Subcutaneous adipose tissue (tissue), 4 donors: Measurements from ENCODE around the gene EFNA1. TPM values are rescaled to one million over a fixed set of nuclear protein-coding genes. Genes with fewer than 3 reads are reported as not detected.

ENCODE experiments used
- total RNA-seq, 4 donors: library from RNA; depleted of rRNA; stranded (reverse); fragments of >200 nt; gene quantifications; one replicate each; pipeline ENCODE4 v1.1.0, GENCODE V29; 2016
- TF ChIP-seq, protein P1 (sequence below): fragments of 450-650 bp; IDR thresholded peaks from one replicate; pipeline ENCODE4 v1.5.1; 2016; ENCODE audit warnings: low read depth, mild to moderate bottlenecking, control low read depth, antibody characterized with exemption, moderate library complexity

EFNA1 gene, protein sequence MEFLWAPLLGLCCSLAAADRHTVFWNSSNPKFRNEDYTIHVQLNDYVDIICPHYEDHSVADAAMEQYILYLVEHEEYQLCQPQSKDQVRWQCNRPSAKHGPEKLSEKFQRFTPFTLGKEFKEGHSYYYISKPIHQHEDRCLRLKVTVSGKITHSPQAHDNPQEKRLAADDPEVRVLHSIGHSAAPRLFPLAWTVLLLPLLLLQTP
- total RNA-seq, result 10 to 100 TPM; 12.4 to 32.6 (median 16.8) TPM

DNA sequence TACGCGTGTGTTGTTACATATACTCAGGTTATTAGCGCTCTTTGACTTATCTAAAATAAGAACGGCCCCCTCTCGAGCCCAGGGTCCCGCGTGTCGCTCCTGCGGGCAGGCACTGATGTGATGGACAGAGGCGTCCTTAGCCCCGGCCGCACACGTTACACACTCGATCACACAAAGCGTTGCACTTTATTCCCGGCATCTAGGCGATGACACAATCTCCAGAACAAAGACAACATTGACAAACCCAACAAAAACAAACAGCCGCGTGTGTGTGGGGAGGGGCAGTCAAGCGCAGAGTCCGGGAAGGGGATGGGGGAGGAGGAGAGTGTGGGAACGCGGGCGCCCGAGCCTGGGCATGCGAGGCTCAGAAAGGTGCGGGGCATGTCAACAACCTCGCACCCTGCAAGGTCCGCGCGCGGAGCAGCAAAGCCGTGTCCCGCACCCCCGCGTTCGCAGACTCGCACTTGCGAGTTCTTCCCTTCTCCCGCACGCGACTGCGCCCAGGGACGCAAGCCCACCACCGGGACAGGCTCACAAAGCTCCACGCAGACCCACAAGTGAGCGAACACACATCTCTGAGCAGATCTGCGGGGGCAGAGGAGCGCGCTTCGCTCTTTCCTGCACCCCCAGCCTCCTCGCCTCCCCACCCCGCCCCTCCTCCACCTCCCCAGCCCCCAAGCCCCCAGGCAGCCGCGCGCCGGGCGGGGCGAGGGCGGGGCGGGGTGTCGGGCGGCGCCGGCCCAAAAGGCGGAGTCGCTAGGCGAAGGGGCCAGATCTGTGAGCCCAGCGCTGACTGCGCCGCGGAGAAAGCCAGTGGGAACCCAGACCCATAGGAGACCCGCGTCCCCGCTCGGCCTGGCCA is at the start of gene EFNA1:
Gene EFNA1 (plus strand): TSS at position 772 of the 862 bp plus-strand sequence. CDS start 102 bp downstream, outside the sequence.
- TF ChIP-seq, protein P1, sequence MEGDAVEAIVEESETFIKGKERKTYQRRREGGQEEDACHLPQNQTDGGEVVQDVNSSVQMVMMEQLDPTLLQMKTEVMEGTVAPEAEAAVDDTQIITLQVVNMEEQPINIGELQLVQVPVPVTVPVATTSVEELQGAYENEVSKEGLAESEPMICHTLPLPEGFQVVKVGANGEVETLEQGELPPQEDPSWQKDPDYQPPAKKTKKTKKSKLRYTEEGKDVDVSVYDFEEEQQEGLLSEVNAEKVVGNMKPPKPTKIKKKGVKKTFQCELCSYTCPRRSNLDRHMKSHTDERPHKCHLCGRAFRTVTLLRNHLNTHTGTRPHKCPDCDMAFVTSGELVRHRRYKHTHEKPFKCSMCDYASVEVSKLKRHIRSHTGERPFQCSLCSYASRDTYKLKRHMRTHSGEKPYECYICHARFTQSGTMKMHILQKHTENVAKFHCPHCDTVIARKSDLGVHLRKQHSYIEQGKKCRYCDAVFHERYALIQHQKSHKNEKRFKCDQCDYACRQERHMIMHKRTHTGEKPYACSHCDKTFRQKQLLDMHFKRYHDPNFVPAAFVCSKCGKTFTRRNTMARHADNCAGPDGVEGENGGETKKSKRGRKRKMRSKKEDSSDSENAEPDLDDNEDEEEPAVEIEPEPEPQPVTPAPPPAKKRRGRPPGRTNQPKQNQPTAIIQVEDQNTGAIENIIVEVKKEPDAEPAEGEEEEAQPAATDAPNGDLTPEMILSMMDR, result no peak

DNA sequence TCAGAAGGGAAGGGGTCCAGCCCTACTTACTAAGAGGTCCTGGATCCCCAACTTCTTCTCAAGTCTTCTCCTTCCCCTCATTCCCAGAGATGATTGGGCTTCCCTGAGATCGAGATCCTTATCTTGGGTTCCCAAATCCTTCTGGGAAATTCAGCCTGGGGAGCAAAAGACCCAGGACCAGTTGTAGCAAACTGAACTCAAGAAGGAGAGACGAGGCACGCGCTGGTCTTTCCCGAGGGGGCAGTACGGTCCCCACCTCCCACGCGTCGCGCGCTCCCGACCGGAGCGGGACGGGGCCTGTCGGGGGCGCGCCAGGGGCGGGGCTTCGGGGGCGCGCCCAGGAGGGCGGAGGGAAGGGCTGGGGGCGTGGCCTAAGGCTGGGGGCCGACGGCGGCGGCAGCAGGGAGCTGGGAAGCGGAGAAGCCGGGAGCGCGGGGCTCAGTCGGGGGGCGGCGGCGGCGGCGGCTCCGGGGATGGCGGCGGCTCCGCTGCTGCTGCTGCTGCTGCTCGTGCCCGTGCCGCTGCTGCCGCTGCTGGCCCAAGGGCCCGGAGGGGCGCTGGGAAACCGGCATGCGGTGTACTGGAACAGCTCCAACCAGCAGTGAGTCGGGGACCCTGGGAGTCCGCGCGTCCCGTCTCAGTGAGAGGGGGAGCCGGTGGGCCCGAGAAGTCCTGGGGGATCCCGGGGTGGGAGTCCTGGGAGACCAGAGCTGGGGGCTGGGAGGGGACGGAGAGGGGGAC is 49.0 kb upstream of the EFNA1 start, which contains the start of gene EFNA3:
Gene EFNA3 (plus strand): TSS at position 369 of the 741 bp plus-strand sequence. CDS start 105 bp downstream, at position 474.
- TF ChIP-seq, protein P1, result no peak

DNA sequence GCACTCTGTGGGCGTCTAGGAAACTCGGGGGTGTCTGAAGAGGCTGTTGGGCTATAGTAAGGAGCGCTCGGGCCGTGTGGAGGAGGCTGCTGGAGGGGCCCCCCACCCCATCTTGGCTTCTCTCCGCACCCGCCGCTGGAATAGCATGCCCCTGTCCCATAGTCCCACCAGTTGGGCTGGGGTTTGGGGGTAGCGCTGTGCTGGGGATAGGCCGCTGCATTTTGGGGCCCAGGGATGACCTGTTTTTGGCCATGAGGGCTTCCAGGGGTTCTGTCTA is 48.5 kb upstream of the EFNA1 start:
- TF ChIP-seq, protein P1, result no peak

DNA sequence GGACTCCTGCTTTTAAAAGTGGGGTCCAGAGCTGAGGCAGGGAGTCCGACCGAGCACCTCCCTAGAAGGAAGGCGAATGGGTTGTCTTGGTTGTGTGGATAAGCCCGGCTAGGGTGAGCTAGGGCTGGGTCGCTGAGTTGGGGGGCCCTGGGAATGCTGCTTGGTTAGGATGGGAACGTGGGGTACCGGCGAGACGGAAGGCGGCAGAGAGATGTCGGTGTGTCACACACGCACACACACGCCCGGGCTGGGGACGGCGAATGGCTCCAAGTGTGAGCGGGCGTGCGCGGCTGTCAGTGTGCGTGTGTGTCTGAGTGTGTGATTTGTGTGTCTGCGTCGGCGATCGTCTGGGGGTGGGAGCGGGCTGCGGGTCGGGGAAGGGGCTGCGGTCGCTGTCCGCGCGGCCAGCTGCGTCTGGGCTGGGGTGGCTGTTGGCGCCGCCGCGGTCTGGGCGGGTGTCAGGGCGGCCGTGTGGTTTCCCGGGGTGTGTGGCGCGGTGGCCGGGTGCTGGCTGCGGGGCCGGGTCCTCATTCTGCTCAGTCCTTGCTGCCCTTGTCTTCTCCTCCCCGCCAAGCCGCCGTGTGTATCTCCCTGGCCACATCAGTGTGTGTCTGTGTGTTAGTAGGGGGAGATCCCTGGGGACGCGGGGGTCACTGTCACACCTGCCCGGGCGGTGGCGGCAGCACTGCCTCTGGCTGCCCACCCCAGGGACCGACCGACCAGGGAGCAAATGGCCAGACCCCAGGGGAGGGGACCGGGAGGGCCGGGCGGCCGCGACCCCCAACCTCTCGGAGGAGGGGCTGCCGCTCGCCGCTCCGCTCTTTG is 48.0 kb upstream of the EFNA1 start:
- TF ChIP-seq, protein P1, result no peak

DNA sequence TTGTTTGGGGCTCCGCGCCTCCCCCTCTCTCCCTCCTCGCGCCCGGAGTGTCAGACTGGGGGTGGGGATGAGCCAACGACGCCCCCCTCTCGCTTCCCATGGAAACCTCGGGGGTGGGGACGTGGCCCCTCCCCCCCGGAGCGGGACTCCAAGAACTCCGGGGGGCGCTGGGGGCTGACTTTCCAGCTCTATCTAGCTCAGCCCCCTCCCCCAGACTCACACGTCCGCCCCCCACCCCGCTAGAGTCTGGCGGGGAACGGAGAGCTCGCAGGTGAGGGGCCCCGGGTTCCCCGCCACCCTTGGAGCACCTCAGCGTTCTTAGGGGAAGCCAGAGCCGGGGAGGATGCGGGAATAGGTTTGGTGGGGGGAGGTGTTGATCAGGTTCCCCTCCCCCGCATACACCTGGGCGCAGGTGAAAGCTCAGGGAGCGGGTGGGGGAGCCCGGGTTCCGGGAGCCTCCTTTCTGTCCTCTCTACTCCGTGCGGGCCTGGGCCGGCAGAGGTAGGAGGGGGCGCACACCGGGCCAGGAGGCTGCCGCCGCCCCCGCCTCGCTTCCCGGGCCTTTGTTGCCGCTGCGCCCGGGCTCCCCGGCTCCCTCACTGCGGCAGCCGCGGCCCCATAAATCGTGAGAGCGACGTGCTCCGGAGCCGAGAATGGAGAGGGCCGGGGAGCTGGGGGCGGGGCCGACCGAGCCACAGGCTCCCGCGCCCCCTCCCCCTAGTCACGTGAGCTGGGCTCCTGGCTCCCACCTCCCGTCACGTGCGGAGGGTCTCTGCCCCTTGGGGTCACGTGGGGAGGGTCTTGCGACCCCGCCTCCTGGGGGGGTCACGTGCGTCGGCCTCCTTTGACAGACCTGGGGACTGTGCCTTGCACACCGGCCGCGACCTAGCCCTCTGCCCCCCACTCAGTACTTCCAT is 47.1 kb upstream of the EFNA1 start:
- TF ChIP-seq, protein P1, result no peak
